HG03108 (cell line): ENCODE results near the gene RSPO1.
"Not testable (repeated sequence)": the region's sequence is repeated elsewhere in the genome, so short reads cannot be mapped to it uniquely, and the experiment has no call there.

Experiments used
- ATAC-seq: cut with Tn5 transposase; IDR thresholded peaks from one replicate; pipeline ENCODE4 v1.9.1; 2021; ENCODE audit warnings: moderate library complexity; ENCODE audit not compliant: unreplicated experiment

The RSPO1 gene

DNA sequence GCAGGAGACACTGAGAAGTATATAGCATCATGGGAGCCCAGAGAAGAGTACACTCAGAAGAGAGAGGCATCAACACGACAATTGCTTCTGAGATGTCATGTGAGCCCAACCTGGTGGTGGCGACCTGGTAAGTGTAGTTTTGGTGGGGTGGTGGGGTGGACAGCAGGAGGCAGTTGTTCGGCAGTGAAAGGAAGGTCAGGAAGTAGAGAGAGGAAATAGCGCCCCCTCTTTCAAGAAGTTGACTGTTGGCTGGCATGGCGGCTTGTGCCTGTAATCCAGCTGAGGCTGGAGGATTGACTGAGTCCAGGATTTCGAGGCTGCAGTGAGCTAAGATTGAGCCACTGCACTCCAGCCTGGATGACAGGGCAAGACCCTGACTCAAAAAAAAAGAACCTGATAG is 12.6 kb downstream of the RSPO1 start:
- ATAC-seq: no peak

- no peak for ATAC-seq
These were observed 13.3 kb downstream of the RSPO1 start for GRCh38 chr1:37621326-37621870.

DNA sequence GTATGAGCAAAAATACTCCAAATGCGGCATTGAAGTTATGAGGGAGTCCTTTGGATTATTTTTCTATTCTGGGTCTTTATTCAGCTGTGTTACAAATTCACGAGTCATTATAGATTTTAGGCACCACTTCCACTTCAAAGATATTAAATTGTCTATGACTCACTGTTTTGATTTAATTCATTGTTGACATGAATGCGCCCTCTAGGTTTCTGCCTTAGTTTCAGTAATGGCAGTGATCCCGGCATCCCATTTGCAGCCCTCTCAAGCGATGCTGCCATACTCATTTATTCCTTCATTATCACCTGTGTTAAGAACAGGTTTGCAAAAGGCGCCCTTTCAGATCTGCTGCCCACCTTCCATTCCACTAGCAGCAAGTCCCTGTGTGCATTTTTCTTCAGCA is 14.0 kb downstream of the RSPO1 start:
- no peak for ATAC-seq

DNA sequence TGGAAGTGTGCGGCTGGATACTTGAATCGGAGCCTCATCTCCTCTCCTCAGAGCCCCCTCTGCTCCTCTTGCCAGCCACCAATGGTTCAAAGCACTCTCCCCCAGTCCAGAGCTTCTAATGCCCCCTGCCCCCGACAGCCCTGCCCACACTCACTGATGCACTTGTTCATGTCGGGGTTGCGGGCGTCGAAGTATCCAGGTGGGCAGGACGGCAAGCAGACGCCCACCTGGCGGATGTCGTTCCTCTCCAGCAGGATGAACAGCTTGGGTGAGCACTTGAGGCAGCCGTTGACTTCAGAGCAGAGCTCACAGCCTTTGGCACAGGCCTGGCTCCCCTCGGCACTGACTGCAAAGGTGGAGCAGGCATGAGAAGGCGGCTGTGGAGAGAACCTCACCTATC is 18.4 kb downstream of the RSPO1 start:
- ATAC-seq: no peak

DNA sequence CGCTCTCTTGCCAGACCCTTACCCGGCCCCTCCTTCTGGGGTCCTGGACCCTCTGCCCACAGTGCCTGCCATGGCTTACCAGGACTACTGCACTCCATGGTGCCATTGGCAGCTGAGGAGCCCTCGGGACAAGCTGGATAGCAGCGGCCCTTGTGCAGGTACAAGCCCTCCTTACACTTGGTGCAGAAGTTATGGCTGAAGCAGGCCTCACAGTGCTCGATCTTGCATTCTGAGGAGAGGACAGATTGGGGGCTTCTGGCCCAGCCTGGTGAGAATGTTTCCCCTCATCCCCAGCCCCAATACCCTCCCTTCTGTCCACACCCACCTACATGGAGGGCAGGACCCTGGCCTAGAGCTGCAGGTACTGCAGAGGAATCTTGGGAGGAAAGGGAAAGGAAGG is 20.6 kb downstream of the RSPO1 start:
- ATAC-seq: no peak

GRCh38 chr1:37612186-37612585 is 22.5 kb downstream of the RSPO1 start:
- no peak for ATAC-seq

DNA sequence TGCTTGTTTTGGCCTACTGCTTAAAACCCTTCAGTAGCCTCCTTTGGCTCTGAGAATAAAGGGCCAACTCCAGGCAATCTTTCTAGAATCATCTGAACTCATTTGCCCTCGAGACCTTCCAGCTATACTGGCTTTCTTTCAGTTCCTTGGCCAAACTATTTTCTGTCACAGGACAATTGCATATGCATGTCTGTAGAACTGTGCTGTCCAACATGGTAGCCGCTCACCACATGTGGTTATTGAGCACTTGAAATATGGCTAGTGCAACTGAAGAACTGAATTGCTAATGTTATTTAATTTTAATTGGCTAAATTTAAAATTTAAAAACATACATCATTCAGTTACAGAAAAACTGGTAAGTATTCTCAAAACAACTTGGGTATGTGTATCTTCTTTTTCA is 24.7 kb downstream of the RSPO1 start:
- ATAC-seq: no peak

GRCh38 chr1:37609002-37609401 is 25.7 kb downstream of the RSPO1 start:
- no peak for ATAC-seq

DNA sequence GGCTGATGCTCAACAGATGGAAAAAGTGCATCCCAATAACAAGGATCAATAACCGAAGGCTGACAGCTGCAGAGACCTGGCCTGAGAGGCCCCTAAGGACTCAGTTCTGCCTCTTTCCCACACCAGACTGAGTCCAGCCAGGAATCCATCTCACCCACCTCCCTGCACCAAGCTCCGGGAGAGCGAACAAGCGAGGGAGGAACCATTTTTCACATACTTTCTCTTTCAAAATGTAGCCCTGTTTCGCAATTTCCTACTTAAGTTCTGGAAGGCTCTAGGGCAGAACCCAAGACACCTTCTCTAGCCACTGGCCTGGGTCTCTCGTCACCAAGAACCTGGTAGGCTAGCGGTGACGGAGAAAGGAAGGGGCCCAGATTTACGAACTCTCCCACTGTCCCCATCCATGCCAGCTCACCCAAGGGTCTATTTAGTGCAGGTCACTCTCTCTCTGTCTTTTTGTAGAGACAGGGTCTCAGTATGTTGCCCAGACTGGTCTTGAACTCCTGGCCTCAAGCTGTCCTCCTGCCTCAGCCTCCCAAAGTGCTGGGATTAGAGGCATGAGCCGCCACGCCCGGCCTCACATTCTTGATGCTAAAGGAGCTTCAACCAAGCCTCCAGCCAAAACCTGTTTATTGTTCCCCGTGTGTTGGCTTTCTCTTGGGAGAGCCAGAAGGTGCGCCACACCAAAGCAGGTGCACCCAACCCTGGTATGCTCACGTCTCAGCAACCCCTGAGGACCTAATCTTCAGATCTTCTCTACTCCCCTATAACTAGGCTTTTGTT is 28.0 kb downstream of the RSPO1 start:
- ATAC-seq: no peak

- ATAC-seq: no peak
These were observed 28.8 kb downstream of the RSPO1 start for GRCh38 chr1:37605806-37606474.

DNA sequence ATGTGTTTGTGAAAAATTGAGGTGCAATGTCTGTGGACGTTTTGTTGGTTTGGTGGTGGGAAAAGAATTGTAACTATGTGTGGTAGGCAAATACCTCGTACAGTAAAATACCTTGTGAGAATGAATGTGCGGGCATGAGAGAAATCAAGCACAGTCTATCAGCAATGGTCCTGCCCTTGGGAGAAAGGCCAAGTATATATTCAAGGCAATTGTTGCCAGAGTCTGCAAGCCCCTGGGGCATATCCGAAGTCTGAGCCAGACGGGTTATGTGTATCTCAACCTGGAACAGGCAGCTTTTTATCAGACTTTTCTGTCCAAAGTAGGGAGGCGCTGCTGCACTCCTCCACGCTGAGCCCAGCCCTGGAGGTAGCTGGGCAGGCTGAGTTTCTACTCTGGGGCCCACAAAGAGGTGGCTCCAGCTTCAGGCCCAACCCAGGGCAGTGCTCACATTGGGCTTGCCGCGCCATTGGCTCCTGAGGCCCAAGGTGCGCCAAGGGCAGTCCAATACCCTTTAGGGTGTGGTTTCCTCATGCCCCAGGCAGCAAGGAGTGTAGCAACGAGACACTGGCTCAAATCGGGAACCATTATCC is 29.5 kb downstream of the RSPO1 start:
- no peak for ATAC-seq

DNA sequence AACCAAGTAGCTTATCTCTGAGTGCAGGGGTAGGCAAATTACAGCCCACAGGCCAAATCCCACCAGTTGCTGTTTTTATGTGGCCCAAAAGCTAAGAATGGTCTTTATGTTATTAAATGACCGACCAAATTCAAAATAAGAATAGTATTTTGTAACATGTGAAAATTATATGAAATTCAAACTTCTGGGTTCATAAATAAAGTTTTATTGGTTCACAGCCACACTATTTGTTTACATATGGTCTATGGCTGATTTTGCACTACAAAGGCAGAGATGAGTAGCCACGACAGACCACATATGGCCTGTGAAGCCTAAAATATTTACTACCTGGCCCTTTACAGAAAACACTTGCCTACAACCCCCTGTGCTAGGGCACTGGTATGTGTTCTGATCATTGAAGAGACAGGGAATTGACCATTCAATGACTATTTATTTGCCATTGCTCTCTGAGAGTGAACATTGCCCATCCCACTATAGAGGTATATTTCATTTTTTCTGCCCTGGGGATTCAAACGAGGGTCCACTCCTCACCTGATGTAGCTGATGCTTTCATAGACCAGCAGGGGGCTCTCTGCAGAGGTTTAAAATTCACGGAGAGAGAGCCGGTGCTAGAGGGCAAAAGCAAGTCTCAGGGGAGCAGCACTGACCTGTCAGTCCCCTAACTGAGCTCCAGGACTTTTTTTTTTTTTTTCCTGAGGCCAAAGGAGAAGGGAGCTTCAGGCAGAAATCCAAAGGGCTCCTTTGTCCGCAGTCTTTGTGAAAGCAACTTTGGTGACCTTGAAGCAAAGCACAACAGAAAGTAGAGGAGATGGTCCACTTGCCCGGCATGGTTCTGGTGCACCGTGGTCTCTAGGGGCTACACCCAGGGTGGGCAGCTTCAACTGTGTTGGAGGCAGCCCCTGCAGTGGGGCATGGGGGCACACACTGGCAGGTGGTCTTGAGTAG is 31.7 kb downstream of the RSPO1 start:
- no peak for ATAC-seq

DNA sequence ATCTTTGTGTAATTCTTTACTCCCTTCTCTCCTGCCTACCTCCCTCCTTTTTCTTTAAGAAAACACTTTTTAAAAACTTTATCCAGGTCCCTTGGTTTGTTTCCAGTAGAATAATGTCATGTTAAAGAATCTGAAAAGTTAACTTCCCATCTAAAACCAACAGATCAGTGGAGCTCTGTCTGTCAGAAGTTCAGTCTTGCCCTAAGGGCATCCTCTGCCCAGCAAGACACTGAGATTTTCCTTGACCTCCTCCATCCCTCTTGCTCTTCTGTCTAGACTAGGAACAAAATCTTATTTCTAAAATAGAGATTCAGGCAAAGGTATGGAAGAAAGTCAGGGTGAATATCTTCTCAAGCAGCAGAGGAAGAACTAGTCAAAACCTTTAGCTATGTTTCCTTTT is 33.3 kb downstream of the RSPO1 start:
- ATAC-seq: no peak

DNA sequence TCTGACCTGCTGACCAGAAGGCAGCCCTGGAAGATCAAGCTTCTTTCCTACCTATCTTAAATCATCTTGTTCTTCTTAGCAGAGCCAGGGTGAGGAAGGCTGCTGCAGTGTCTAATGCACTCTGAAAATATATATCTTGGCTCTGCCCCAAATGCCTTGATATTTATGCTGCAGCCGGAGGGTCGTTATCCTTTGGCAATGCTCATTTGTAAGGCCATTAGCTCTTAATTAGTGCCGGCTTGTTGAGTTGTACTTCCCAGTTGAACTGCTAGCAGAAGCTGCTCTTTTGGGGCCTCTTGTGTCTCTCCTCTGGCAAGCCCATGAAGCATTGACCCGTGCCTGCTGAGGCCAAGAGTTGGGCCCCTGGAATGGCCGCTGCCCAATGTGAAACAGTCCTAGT is 34.8 kb downstream of the RSPO1 start:
- no peak for ATAC-seq

DNA sequence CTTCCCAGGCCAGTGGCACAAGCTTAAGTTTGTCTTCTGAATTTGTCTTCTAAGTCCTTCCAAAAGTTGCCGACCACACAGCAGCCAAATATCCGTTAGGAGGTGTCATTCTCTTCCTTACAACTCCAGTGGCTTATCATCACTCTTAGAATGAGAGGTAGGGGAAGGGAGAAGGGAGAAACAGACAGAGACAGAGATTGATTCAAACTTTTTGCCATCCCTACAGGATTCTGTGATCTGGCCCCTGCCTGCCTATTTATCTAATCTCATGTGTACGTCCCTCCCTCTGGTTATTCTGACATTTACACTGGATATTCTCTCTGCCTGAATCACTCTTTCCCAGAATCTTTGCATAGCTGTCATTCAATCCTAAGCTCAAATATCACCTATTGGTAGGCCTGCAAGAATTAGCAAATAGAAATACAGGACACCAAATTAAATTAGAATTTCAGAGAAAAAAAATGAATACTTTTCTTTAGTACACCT is 38.5 kb downstream of the RSPO1 start:
- no peak for ATAC-seq

GRCh38 chr1:37595440-37596181 is 39.1 kb downstream of the RSPO1 start, which contains the start of gene GNL2:
Gene GNL2 (minus strand): TSS chr1:37595937. CDS start chr1:37595822, 115 bp downstream.
- peak; percentile 97 for ATAC-seq

- no peak for ATAC-seq
These were observed 41.0 kb downstream of the RSPO1 start for GRCh38 chr1:37593726-37594125.

GRCh38 chr1:37588939-37589338 is 45.8 kb downstream of the RSPO1 start:
- no peak for ATAC-seq

- ATAC-seq: not testable (repeated sequence)
These were observed 50.1 kb downstream of the RSPO1 start for GRCh38 chr1:37584544-37584943.

- ATAC-seq: no peak
These were observed 59.0 kb downstream of the RSPO1 start for GRCh38 chr1:37575692-37576091.
